ENCODE results near the gene MRPS11. TPM values are rescaled to one million over a fixed set of nuclear protein-coding genes. Genes with fewer than 3 reads are reported as not detected.

Gene MRPS11
- total and polyA plus RNA-seq, 9 of the 15 experiments (the other 6 are each of a cell fraction or from before 2014, with no cell fraction given), result 28.3 to 83.2 (median 53.1) TPM

DNA sequence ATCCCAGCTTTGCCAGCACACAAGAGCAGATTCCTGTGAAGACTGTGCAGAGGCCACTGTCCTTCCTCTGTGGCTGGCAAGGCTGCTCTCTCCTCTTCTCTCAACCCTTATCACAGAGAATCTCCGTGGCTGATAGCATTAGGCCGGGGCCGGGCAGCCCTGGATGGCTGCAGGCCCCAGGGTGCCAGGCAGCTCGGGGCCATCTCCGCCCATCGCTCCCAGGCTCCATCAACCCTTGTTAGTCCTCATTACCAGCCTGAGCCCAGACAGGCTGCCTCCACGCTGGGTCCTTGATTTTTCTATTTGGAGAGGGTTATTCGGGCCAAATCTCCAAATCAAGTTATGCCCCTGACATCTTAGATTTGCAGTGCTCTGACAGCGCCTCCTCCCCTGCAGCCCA is 39.5 kb upstream of the MRPS11 start (continued):
- TF ChIP-seq ZNF318 (IDR thresholded peaks at IDR 0.05; ENCODE audit: borderline replicate concordance in 1 of 2, low read depth in 1 of 2), result no peak

Measured in K562 (cell line).